Liver (tissue), 9 donors: ENCODE results near the gene CRADD. TPM values are rescaled to one million over a fixed set of nuclear protein-coding genes. Genes with fewer than 3 reads are reported as not detected.

Experiments used
- DNase-seq: peaks from one replicate; pipeline ENCODE4 v3.0.0-alpha.2; 2017; ENCODE audit warnings: low spot score
- H3K27ac ChIP-seq, 2 donors: one replicate each; pipeline ENCODE4 v1.7.0; 2013; ENCODE audit warnings: inconsistent platforms in 2 of 2, low read length in 2 of 2, control low read depth in 1 of 2, low read depth in 1 of 2, mild to moderate bottlenecking in 1 of 2
- H3K27me3 ChIP-seq, 4 donors: one replicate each; pipeline versions ENCODE4 v1.6.1 to v1.7.0; 2013; ENCODE audit warnings: low read length in 3 of 4, inconsistent platforms in 1 of 4, mild to moderate bottlenecking in 1 of 4, moderate library complexity in 1 of 4; ENCODE audit not compliant: control insufficient read depth in 4 of 4, insufficient read depth in 4 of 4
- H3K36me3 ChIP-seq, 4 donors: one replicate each; pipeline versions ENCODE4 v1.6.1 to v1.7.0; 2013; ENCODE audit warnings: low read length in 3 of 4, mild to moderate bottlenecking in 3 of 4, low read depth in 1 of 4, moderate library complexity in 1 of 4; ENCODE audit not compliant: control insufficient read depth in 4 of 4, insufficient read depth in 3 of 4
- H3K4me1 ChIP-seq, 4 donors: one replicate each; pipeline versions ENCODE4 v1.6.1 to v1.7.0; 2013; ENCODE audit warnings: low read length in 3 of 4, mild to moderate bottlenecking in 3 of 4, moderate library complexity in 1 of 4; ENCODE audit not compliant: control insufficient read depth in 4 of 4, insufficient read depth in 4 of 4
- H3K4me3 ChIP-seq, 3 donors: one replicate each; pipeline versions ENCODE4 v1.6.1 to v1.7.0; 2013; ENCODE audit warnings: low read length in 3 of 3, control low read depth in 1 of 3, low read depth in 1 of 3, mild to moderate bottlenecking in 1 of 3
- H3K9ac ChIP-seq, 2 donors: one replicate each; pipeline ENCODE4 v1.7.0; 2013; ENCODE audit warnings: low read length in 2 of 2, mild to moderate bottlenecking in 2 of 2, moderate library complexity in 2 of 2, control low read depth in 1 of 2, low read depth in 1 of 2
- H3K9me3 ChIP-seq, 4 donors: one replicate each; pipeline versions ENCODE4 v1.6.1 to v1.7.0; 2013; ENCODE audit warnings: low read length in 3 of 4; ENCODE audit not compliant: control insufficient read depth in 4 of 4
- CTCF ChIP-seq: fragments of 150-350 bp; IDR thresholded peaks from 2 replicates; pipeline ENCODE4 v1.5.1; 2017; ENCODE audit warnings: improper control_type of control experiment, low read depth, low read length; ENCODE audit not compliant: missing input control
- EGR1 ChIP-seq, 2 donors: IDR thresholded peaks; 2 replicates each; pipeline ENCODE4 v1.6.1; 2016 to 2018; ENCODE audit warnings: antibody characterized with exemption in 2 of 2, low read depth in 2 of 2
- FOXA1 ChIP-seq: IDR thresholded peaks from 2 replicates; pipeline ENCODE4 v1.6.1; 2016; ENCODE audit warnings: antibody characterized with exemption
- FOXA2 ChIP-seq: IDR thresholded peaks from 2 replicates; pipeline ENCODE4 v1.6.1; 2016; ENCODE audit warnings: antibody characterized with exemption
- GABPA ChIP-seq, 2 donors: IDR thresholded peaks in 1 of 2; conservative IDR thresholded peaks in 1 of 2; 2 replicates each; pipeline ENCODE4 v1.6.1; 2016; ENCODE audit warnings: antibody characterized with exemption in 2 of 2, mild to moderate bottlenecking in 1 of 2, moderate library complexity in 1 of 2
- JUND ChIP-seq, 2 donors: IDR thresholded peaks; 2 replicates each; pipeline ENCODE4 v1.6.1; 2016; ENCODE audit warnings: antibody characterized with exemption in 2 of 2
- MAX ChIP-seq: IDR thresholded peaks from 2 replicates; pipeline ENCODE4 v1.6.1; 2016; ENCODE audit warnings: antibody characterized with exemption
- NR2F2 ChIP-seq: IDR thresholded peaks from 2 replicates; pipeline ENCODE4 v1.6.1; 2016; ENCODE audit warnings: antibody characterized with exemption
- RAD21 ChIP-seq, 2 donors: IDR thresholded peaks; 2 replicates each; pipeline ENCODE4 v1.6.1; 2016; ENCODE audit warnings: antibody characterized with exemption in 2 of 2, mild to moderate bottlenecking in 2 of 2
- REST ChIP-seq: IDR thresholded peaks from 2 replicates; pipeline ENCODE4 v1.6.1; 2016; ENCODE audit warnings: antibody characterized with exemption, mild to moderate bottlenecking
- SP1 ChIP-seq: IDR thresholded peaks from 2 replicates; pipeline ENCODE4 v1.6.1; 2018; ENCODE audit warnings: antibody characterized with exemption, mild to moderate bottlenecking
- TAF1 ChIP-seq: conservative IDR thresholded peaks from 2 replicates; pipeline ENCODE4 v1.6.1; 2016; ENCODE audit warnings: antibody characterized with exemption, mild to moderate bottlenecking
- YY1 ChIP-seq: IDR thresholded peaks from 2 replicates; pipeline ENCODE4 v1.6.1; 2016; ENCODE audit warnings: antibody characterized with exemption, mild to moderate bottlenecking
- ZBTB33 ChIP-seq: IDR thresholded peaks from 2 replicates; pipeline ENCODE4 v1.6.1; 2016; ENCODE audit warnings: antibody characterized with exemption
- WGBS: extraction: QIAGEN DNeasy Blood & Tissue Kit; methylation state at CpG from one replicate; pipeline ENCODE4 v1.1.7; 2013; 5-methylcytosine and 5-hydroxymethylcytosine counted together
- polyA plus RNA-seq, 2 donors: library from polyadenylated mRNA; stranded (reverse) in 1 of 2; unstranded in 1 of 2; fragments of 200-250 nt in 1 of 2; fragments of >200 nt in 1 of 2; fragmentation: Nextera tagmentation in 1 of 2; extraction: Ambion mirVana in 1 of 2; gene quantifications; one replicate each; pipeline versions ENCODE4 v1.2.1 to v1.2.3, GENCODE V29; 2013 to 2015
- total RNA-seq, 2 donors: library from RNA; depleted of rRNA; stranded (reverse); fragments of >200 nt; gene quantifications; one replicate each; pipeline ENCODE4 v1.2.3, GENCODE V29; 2014
- donor health status: healthy.
- donor health status: healthy.
- donor health status: healthy.
- donor health status: healthy.
- donor health status: healthy.

The CRADD gene
- total and polyA plus RNA-seq, 4 donors: 19.4 to 48.9 (median 29.6) TPM

- H3K4me1 ChIP-seq: no peaks in the 10 kb centered on the region
- WGBS: 94% methylated on average over 2 of the region's 2 CpGs
- H3K36me3 ChIP-seq: peaks cover 0 to 3% (median 0%) of the 10 kb centered on the region in 4 donors
- no peak overlapping the region for H3K27ac ChIP-seq
- no peak overlapping the region for H3K4me3 ChIP-seq
- DNase-seq: no peak
- peaks cover 3 to 18% (median 10%) of the 10 kb centered on the region in 4 donors for H3K9me3 ChIP-seq
- no peaks in the 10 kb centered on the region for H3K27me3 ChIP-seq
- H3K9ac ChIP-seq: no peak overlapping the region
- no peak for TF ChIP-seq JUND (IDR thresholded peaks at IDR 0.05)
- TF ChIP-seq NR2F2: no peak
- no peak for TF ChIP-seq CTCF
- no peak for TF ChIP-seq RAD21 (IDR thresholded peaks at IDR 0.05)
- TF ChIP-seq ZBTB33: no peak
- TF ChIP-seq YY1: no peak
- TF ChIP-seq REST: no peak
Observed at GRCh38 chr12:93938931-93939330, 261.8 kb downstream of the CRADD start.

- Histone ChIP-seq H3K4me1 (no peaks in the 10 kb centered on the region), H3K4me3 (no peak overlapping the region), H3K9ac (no peak overlapping the region), H3K36me3 (peaks cover 0 to 3% (median 0%) of the 10 kb centered on the region in 4 donors), H3K27me3 (no peaks in the 10 kb centered on the region), H3K27ac (no peak overlapping the region), H3K9me3 (peaks cover 3 to 15% (median 10%) of the 10 kb centered on the region in 4 donors)
- TF ChIP-seq FOXA1: no peak
- TF ChIP-seq EGR1 (IDR thresholded peaks at IDR 0.05; ENCODE audit: low read depth in 2 of 2): no peak
- no peak for DNase-seq
- WGBS: 86% methylated on average over 7 of the region's 7 CpGs
Observed at GRCh38 chr12:93939641-93940325, 262.6 kb downstream of the CRADD start.

- DNase-seq: no peak
- TF ChIP-seq MAX (no peak), SP1 (no peak), CTCF (no peak), FOXA2 (no peak), FOXA1 (no peak), GABPA (IDR thresholded peaks at IDR 0.05 in 1 of 2, conservative IDR thresholded peaks at IDR 0.05 in 1 of 2) (no peak), TAF1 (no peak), YY1 (no peak), NR2F2 (no peak)
Observed at GRCh38 chr12:93943780-93944179, 266.6 kb downstream of the CRADD start.

More at GRCh38 chr12:93943780-93944179, 266.6 kb downstream of the CRADD start:
- H3K9me3 ChIP-seq: no peaks in the 10 kb centered on the region
- WGBS: 79% methylated on average over 2 of the region's 2 CpGs
- no peaks in the 10 kb centered on the region for H3K4me1 ChIP-seq
- H3K9ac ChIP-seq: no peak overlapping the region
- no peaks in the 10 kb centered on the region for H3K27me3 ChIP-seq
- no peaks in the 10 kb centered on the region for H3K36me3 ChIP-seq
- H3K27ac ChIP-seq: no peak overlapping the region
- H3K4me3 ChIP-seq: no peak overlapping the region
